ENCODE measurements around the gene TRIP12. TPM values are rescaled to one million over a fixed set of nuclear protein-coding genes. Genes with fewer than 3 reads are reported as not detected.
"Not testable (repeated sequence)": the region's sequence is repeated elsewhere in the genome, so short reads cannot be mapped to it uniquely, and the experiment has no call there.

TRIP12 gene
- total RNA-seq, 2 donors from 2014 or later = 179 to 202 TPM

- H3K27me3 Mint-ChIP-seq = no peaks in the 10 kb centered on the region
- H3K4me1 Mint-ChIP-seq = peaks cover 27% of the 10 kb centered on the region
- H3K4me3 Mint-ChIP-seq = no peak overlapping the region
- peaks cover 10% of the 10 kb centered on the region for H3K36me3 Mint-ChIP-seq (ENCODE audit: low read depth)
- ATAC-seq (no peak), DNase-seq (no peak)
- H3K27ac Mint-ChIP-seq = peak overlapping the region; percentile 45
- H3K9me3 ChIP-seq (ENCODE audit: control insufficient read depth, low read length, poor library complexity, severe bottlenecking) = no peaks in the 10 kb centered on the region
Observed at GRCh38 chr2:229857634-229858033, 64.2 kb downstream of the TRIP12 start.

GRCh38 chr2:229856413-229856812 lies 65.4 kb downstream of the TRIP12 start:
- no peak overlapping the region for H3K4me3 Mint-ChIP-seq
- H3K27ac Mint-ChIP-seq = peak overlapping the region; percentile 34
- ATAC-seq = no peak
- no peaks in the 10 kb centered on the region for H3K27me3 Mint-ChIP-seq
- H3K9me3 ChIP-seq (ENCODE audit: control insufficient read depth, low read length, poor library complexity, severe bottlenecking) = no peaks in the 10 kb centered on the region
- H3K36me3 Mint-ChIP-seq (ENCODE audit: low read depth) = peaks cover 11% of the 10 kb centered on the region
- peaks cover 36% of the 10 kb centered on the region for H3K4me1 Mint-ChIP-seq
- no peak for DNase-seq

GRCh38 chr2:229855116-229855515 lies 66.7 kb downstream of the TRIP12 start:
- H3K27ac Mint-ChIP-seq = no peak overlapping the region
- DNase-seq (no peak), ATAC-seq (no peak)
- H3K27me3 Mint-ChIP-seq = no peaks in the 10 kb centered on the region
- peaks cover 11% of the 10 kb centered on the region for H3K36me3 Mint-ChIP-seq (ENCODE audit: low read depth)
- peaks cover 33% of the 10 kb centered on the region for H3K4me1 Mint-ChIP-seq
- H3K4me3 Mint-ChIP-seq = no peak overlapping the region
- H3K9me3 ChIP-seq (ENCODE audit: control insufficient read depth, low read length, poor library complexity, severe bottlenecking) = no peaks in the 10 kb centered on the region

GRCh38 chr2:229852565-229852964 lies 69.2 kb downstream of the TRIP12 start:
- peak overlapping the region; percentile 21 for H3K4me3 Mint-ChIP-seq

GRCh38 chr2:229851870-229852269 lies 69.9 kb downstream of the TRIP12 start:
- H3K9me3 ChIP-seq (ENCODE audit: control insufficient read depth, low read length, poor library complexity, severe bottlenecking) = no peaks in the 10 kb centered on the region
- no peak for ATAC-seq
- H3K4me3 Mint-ChIP-seq = no peak overlapping the region
- H3K4me1 Mint-ChIP-seq = peaks cover 46% of the 10 kb centered on the region
- H3K27me3 Mint-ChIP-seq = no peaks in the 10 kb centered on the region
- H3K27ac Mint-ChIP-seq = peak overlapping the region; percentile 83
- H3K36me3 Mint-ChIP-seq (ENCODE audit: low read depth) = peaks cover 11% of the 10 kb centered on the region
- no peak for DNase-seq

More at GRCh38 chr2:229852565-229852964, 69.2 kb downstream of the TRIP12 start:
- Mint-ChIP-seq H3K27me3 (no peaks in the 10 kb centered on the region), H3K4me1 (peaks cover 41% of the 10 kb centered on the region), H3K27ac (peak overlapping the region; percentile 83), H3K36me3 (ENCODE audit: low read depth) (peaks cover 9% of the 10 kb centered on the region)
- ATAC-seq (peak; percentile 95), DNase-seq (peak in 1 of 3 donors; percentile 13)
- no peaks in the 10 kb centered on the region for H3K9me3 ChIP-seq (ENCODE audit: control insufficient read depth, low read length, poor library complexity, severe bottlenecking)

GRCh38 chr2:229850355-229851275 lies 71.2 kb downstream of the TRIP12 start:
- not testable (repeated sequence) for H3K9me3 ChIP-seq (ENCODE audit: control insufficient read depth, low read length, poor library complexity, severe bottlenecking); DNase-seq; H3K27me3 Mint-ChIP-seq; ATAC-seq
- peaks cover 11% of the 10 kb centered on the region for H3K36me3 Mint-ChIP-seq (ENCODE audit: low read depth)
- H3K4me1 Mint-ChIP-seq = peaks cover 45% of the 10 kb centered on the region
- H3K4me3 Mint-ChIP-seq = peak overlapping the region; percentile 12
- H3K27ac Mint-ChIP-seq = peak overlapping the region; percentile 83

GRCh38 chr2:229849073-229849472 lies 72.7 kb downstream of the TRIP12 start:
- H3K36me3 Mint-ChIP-seq (ENCODE audit: low read depth) = peaks cover 11% of the 10 kb centered on the region
- peaks cover 48% of the 10 kb centered on the region for H3K4me1 Mint-ChIP-seq
- DNase-seq = no peak
- peak overlapping the region; percentile 66 for H3K4me3 Mint-ChIP-seq
- ATAC-seq = no peak
- H3K27ac Mint-ChIP-seq = peak overlapping the region; percentile 73
- no peaks in the 10 kb centered on the region for H3K27me3 Mint-ChIP-seq
- no peaks in the 10 kb centered on the region for H3K9me3 ChIP-seq (ENCODE audit: control insufficient read depth, low read length, poor library complexity, severe bottlenecking)

GRCh38 chr2:229843613-229844012 lies 78.2 kb downstream of the TRIP12 start:
- Mint-ChIP-seq H3K27ac (peak overlapping the region; percentile 74), H3K36me3 (ENCODE audit: low read depth) (peaks cover 4% of the 10 kb centered on the region), H3K4me3 (no peak overlapping the region), H3K27me3 (no peaks in the 10 kb centered on the region), H3K4me1 (peaks cover 24% of the 10 kb centered on the region)
- DNase-seq (no peak), ATAC-seq (no peak)
- no peaks in the 10 kb centered on the region for H3K9me3 ChIP-seq (ENCODE audit: control insufficient read depth, low read length, poor library complexity, severe bottlenecking)

GRCh38 chr2:229838729-229839128 lies 83.1 kb downstream of the TRIP12 start:
- no peaks in the 10 kb centered on the region for H3K27me3 Mint-ChIP-seq
- H3K4me1 Mint-ChIP-seq = peaks cover 23% of the 10 kb centered on the region
- H3K27ac Mint-ChIP-seq = peak overlapping the region; percentile 94
- no peaks in the 10 kb centered on the region for H3K9me3 ChIP-seq (ENCODE audit: control insufficient read depth, low read length, poor library complexity, severe bottlenecking)
- DNase-seq (no peak), ATAC-seq (no peak)
- no peak overlapping the region for H3K4me3 Mint-ChIP-seq
- H3K36me3 Mint-ChIP-seq (ENCODE audit: low read depth) = no peaks in the 10 kb centered on the region

- Mint-ChIP-seq H3K4me3 (no peak overlapping the region), H3K27ac (peak overlapping the region; percentile 94), H3K36me3 (ENCODE audit: low read depth) (no peaks in the 10 kb centered on the region), H3K4me1 (peaks cover 32% of the 10 kb centered on the region), H3K27me3 (no peaks in the 10 kb centered on the region)
- ATAC-seq (no peak), DNase-seq (no peak)
- H3K9me3 ChIP-seq (ENCODE audit: control insufficient read depth, low read length, poor library complexity, severe bottlenecking) = no peaks in the 10 kb centered on the region
Observed at GRCh38 chr2:229836847-229837246, 85.0 kb downstream of the TRIP12 start.

- no peak for DNase-seq
- Mint-ChIP-seq H3K4me1 (peaks cover 33% of the 10 kb centered on the region), H3K27me3 (no peaks in the 10 kb centered on the region), H3K27ac (peak overlapping the region; percentile 94), H3K4me3 (no peak overlapping the region), H3K36me3 (ENCODE audit: low read depth) (peaks cover 3% of the 10 kb centered on the region)
- H3K9me3 ChIP-seq (ENCODE audit: control insufficient read depth, low read length, poor library complexity, severe bottlenecking) = no peaks in the 10 kb centered on the region
- peak; percentile 91 for ATAC-seq
Observed at GRCh38 chr2:229835596-229836283, 86.1 kb downstream of the TRIP12 start.

- not testable (repeated sequence) for ATAC-seq; H3K36me3 Mint-ChIP-seq (ENCODE audit: low read depth); DNase-seq; H3K9me3 ChIP-seq (ENCODE audit: control insufficient read depth, low read length, poor library complexity, severe bottlenecking); H3K4me3 Mint-ChIP-seq; H3K27me3 Mint-ChIP-seq
- Mint-ChIP-seq H3K27ac (peak overlapping the region; percentile 94), H3K4me1 (peaks cover 33% of the 10 kb centered on the region)
Observed at GRCh38 chr2:229834368-229834767, 87.4 kb downstream of the TRIP12 start.

- Mint-ChIP-seq H3K36me3 (ENCODE audit: low read depth) (peaks cover 6% of the 10 kb centered on the region), H3K27ac (peak overlapping the region; percentile 74), H3K4me3 (no peak overlapping the region), H3K4me1 (peaks cover 29% of the 10 kb centered on the region), H3K27me3 (no peaks in the 10 kb centered on the region)
- H3K9me3 ChIP-seq (ENCODE audit: control insufficient read depth, low read length, poor library complexity, severe bottlenecking) = no peaks in the 10 kb centered on the region
- ATAC-seq (peak; percentile 24), DNase-seq (no peak)
Observed at GRCh38 chr2:229832510-229832898, 89.3 kb downstream of the TRIP12 start.

Data from T-helper 17 cell (primary cell).